BJ (cell line): ENCODE data around the gene NFKB2. TPM values are rescaled to one million over a fixed set of nuclear protein-coding genes. Genes with fewer than 3 reads are reported as not detected.

ENCODE experiments used
- CTCF ChIA-PET: fragments of 350-600 bp; formaldehyde crosslinking; extraction: SDS; loops from one replicate; lab custom pipeline; 2021; ENCODE audit warnings: antibody characterized with exemption, inconsistent platforms; lab: Yijun Ruan, JAX
- POLR2A ChIA-PET: fragments of 300-600 bp; sonication (Branson Sonifier 250); formaldehyde crosslinking; extraction: SDS; loops from one replicate; lab custom pipeline; 2021; ENCODE audit warnings: antibody characterized with exemption; lab: Charles Lee
- DNase-seq: peaks from one replicate; pipeline ENCODE4 v3.0.0-alpha.2; 2011; ENCODE audit warnings: low read depth
- H3K27me3 ChIP-seq: 2 replicates; pipeline ENCODE4 v1.6.0; 2011; ENCODE audit warnings: low read length; ENCODE audit not compliant: control insufficient read depth, insufficient read depth
- H3K36me3 ChIP-seq: 2 replicates; pipeline ENCODE4 v1.5.1; 2011; ENCODE audit warnings: low read length; ENCODE audit not compliant: control insufficient read depth, insufficient read depth
- H3K4me3 ChIP-seq: 2 replicates; pipeline ENCODE4 v1.5.1; 2011; ENCODE audit warnings: low read depth, mild to moderate bottlenecking, control low read depth, low read length
- CTCF ChIP-seq: IDR thresholded peaks from 2 replicates; pipeline ENCODE4 v1.5.1; 2011; ENCODE audit warnings: low read depth, mild to moderate bottlenecking, control low read depth, inconsistent platforms, low read length, moderate library complexity; ENCODE audit not compliant: insufficient read depth
- polyA minus RNA-seq: library from RNA; depleted of rRNA, polyadenylated mRNA; stranded (reverse); fragments of >200 nt; gene quantifications from 2 replicates; pipeline ENCODE4 v1.2.3, GENCODE V29; 2011; rRNA and poly(A)+ RNA removed
- polyA plus RNA-seq: library from polyadenylated mRNA; depleted of rRNA; stranded (reverse); fragments of >200 nt; gene quantifications from 2 replicates; pipeline ENCODE4 v1.2.3, GENCODE V29; 2011; rRNA removed

NFKB2 gene
- 17.8 and 31.3 TPM in 2 replicates for polyA plus RNA-seq
- 14.1 and 14.5 TPM in 2 replicates for polyA minus RNA-seq

- Histone ChIP-seq H3K4me3 (peak within 1 kb of the TSS; percentile 79), H3K36me3 (peaks cover 14% of the 10 kb centered on the region), H3K27me3 (no peaks in the 10 kb centered on the region)
- no peak for TF ChIP-seq CTCF
- POLR2A ChIA-PET = interaction anchor here (0.5 to 0.7 kb wide), 3 partner anchors 26 to 188 kb away, joined by 3 to 8 read pairs (median 3); no protein-coding TSS in a partner anchor
- CTCF ChIA-PET = interaction anchor here (0.6 to 15.2 kb wide), 13 partner anchors 7 to 229 kb away, joined by 3 to 222 read pairs (median 14); partner anchors contain the start of genes ELOVL3 and FBXL15
- DNase-seq = no peak
Measured at GRCh38 chr10:102395400-102396316, at the start of gene NFKB2. Gene NFKB2 (plus strand): TSS chr10:102395705. CDS start chr10:102395960, 255 bp downstream.

GRCh38 chr10:102347236-102347828 is 48.2 kb upstream of the NFKB2 start:
- ChIA-PET CTCF (interaction anchor here (0.6 to 19.4 kb wide), 14 partner anchors 10 to 178 kb away, joined by 3 to 658 read pairs (median 3); partner anchors contain the start of genes ELOVL3, GBF1 and PITX3), POLR2A (no interaction called here)
- no peaks in the 10 kb centered on the region for H3K27me3 ChIP-seq
- no peak for DNase-seq
- peak; percentile 63 for TF ChIP-seq CTCF
- H3K36me3 ChIP-seq = peaks cover 8% of the 10 kb centered on the region
- no peak overlapping the region for H3K4me3 ChIP-seq

GRCh38 chr10:102352066-102352715 is 43.3 kb upstream of the NFKB2 start:
- peaks cover 30% of the 10 kb centered on the region for H3K36me3 ChIP-seq
- no peak overlapping the region for H3K4me3 ChIP-seq
- ChIA-PET CTCF (interaction anchor here (0.6 to 19.4 kb wide), 40 partner anchors 8 to 245 kb away, joined by 3 to 658 read pairs (median 4); partner anchors contain the start of genes ELOVL3, GBF1, NOLC1 and PITX3), POLR2A (interaction anchor here (0.5 kb wide), 1 partner anchor 83 kb away, joined by 3 read pairs; no protein-coding TSS in a partner anchor)
- peak; percentile 90 for TF ChIP-seq CTCF
- no peak for DNase-seq
- H3K27me3 ChIP-seq = no peaks in the 10 kb centered on the region

GRCh38 chr10:102354451-102354850 is 41.1 kb upstream of the NFKB2 start:
- ChIA-PET POLR2A (no interaction called here), CTCF (interaction anchor here (1.1 to 19.4 kb wide), 3 partner anchors 12 to 183 kb away, joined by 3 to 658 read pairs (median 38); partner anchors contain the start of genes ELOVL3 and PITX3)

More at GRCh38 chr10:102354451-102354850, 41.1 kb upstream of the NFKB2 start:
- Histone ChIP-seq H3K27me3 (no peaks in the 10 kb centered on the region), H3K36me3 (peaks cover 37% of the 10 kb centered on the region), H3K4me3 (no peak overlapping the region)
- DNase-seq = no peak
- no peak for TF ChIP-seq CTCF
